Head of caudate nucleus (tissue), 42 donors: ENCODE data around the gene DLGAP4.

Experiments used
- DNase-seq, 42 donors: peaks; one replicate each; pipeline versions ENCODE4 v3.0.0 to v3.0.0-alpha.2; 2020 to 2021; ENCODE audit warnings: mixed read lengths in 7 of 42
- intact Hi-C: fragments of 100-400 bp; cut with DNase I; formaldehyde crosslinking; loops from one replicate; pipeline ENCODE4 v1.15.0; 2022

The DLGAP4 gene, protein sequence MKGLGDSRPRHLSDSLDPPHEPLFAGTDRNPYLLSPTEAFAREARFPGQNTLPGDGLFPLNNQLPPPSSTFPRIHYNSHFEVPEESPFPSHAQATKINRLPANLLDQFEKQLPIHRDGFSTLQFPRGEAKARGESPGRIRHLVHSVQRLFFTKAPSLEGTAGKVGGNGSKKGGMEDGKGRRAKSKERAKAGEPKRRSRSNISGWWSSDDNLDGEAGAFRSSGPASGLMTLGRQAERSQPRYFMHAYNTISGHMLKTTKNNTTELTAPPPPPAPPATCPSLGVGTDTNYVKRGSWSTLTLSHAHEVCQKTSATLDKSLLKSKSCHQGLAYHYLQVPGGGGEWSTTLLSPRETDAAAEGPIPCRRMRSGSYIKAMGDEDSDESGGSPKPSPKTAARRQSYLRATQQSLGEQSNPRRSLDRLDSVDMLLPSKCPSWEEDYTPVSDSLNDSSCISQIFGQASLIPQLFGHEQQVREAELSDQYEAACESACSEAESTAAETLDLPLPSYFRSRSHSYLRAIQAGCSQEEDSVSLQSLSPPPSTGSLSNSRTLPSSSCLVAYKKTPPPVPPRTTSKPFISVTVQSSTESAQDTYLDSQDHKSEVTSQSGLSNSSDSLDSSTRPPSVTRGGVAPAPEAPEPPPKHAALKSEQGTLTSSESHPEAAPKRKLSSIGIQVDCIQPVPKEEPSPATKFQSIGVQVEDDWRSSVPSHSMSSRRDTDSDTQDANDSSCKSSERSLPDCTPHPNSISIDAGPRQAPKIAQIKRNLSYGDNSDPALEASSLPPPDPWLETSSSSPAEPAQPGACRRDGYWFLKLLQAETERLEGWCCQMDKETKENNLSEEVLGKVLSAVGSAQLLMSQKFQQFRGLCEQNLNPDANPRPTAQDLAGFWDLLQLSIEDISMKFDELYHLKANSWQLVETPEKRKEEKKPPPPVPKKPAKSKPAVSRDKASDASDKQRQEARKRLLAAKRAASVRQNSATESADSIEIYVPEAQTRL

GRCh38 chr20:36305602-36306551 is at the start of gene DLGAP4:
DLGAP4 (plus strand) TSS chr20:36306339; CDS start chr20:36431718, 125,379 bp downstream.
- DNase-seq, result peak in 40 of 42 donors; percentile 20 to 85 (median 60)

GRCh38 chr20:36259177-36260061 is 46.7 kb upstream of the DLGAP4 start:
- DNase-seq, result no peak
- intact Hi-C loops, result no loop called here

More at GRCh38 chr20:36305602-36306551, at the start of gene DLGAP4:
- intact Hi-C loops, result no loop called here

GRCh38 chr20:36260316-36260715 is 45.8 kb upstream of the DLGAP4 start:
- intact Hi-C loops, result no loop called here
- no peak for DNase-seq

DNA sequence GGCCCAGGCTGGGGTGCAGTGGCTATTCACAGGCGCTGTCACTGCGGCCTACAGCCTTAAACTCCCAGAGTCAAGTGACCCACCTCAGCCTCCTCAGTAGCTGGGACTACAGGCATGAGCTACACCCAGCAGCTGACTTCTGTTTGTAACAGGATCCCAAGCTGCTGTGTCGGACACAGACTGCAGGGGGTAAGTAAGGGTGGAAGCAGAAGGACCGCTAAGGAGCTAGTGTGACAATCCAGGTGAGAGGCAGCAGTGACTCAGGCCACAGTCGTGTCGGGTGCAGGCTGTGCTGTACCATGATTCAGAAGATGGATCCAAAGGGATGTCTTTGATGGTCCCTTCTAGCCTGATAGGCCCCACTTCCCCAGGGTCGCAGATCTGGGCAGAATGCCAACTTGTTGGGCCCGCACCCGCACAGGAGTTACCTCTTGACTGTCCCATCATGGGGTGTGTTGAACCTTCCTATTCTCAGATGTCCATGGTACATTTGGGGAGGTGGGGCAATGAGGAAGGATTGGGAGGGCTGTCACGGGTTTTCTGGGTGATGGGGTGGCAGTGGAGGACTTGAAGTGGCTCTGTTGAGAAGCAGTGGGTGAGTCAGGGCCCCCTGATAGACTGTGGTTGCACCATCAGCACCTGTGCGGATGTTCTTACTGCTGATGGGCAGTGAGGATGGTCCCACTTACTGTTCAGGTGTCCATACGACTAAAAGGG is 44.6 kb upstream of the DLGAP4 start:
- DNase-seq, result no peak
- intact Hi-C loops, result no loop called here

DNA sequence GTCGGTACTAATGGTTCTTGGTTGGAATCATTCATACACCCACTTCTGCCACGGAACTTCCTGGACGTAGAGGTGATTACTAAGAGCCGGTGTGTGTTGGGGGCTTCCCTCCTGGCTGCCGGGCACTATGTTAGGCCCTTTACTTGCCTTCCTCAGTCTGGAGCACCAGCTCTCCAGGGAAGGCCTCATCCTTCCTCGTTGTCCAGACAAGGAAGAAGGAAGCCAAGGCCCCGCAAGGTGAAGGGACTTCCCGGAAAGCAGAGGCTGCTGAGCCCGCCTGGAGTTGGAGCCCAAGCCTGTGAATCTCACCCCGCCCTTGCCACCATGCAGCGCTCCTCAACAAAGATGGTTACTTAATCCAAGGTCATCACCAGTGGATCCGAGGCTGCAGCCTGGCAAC is 43.7 kb upstream of the DLGAP4 start:
- DNase-seq, result no peak
- intact Hi-C loops, result no loop called here

GRCh38 chr20:36264426-36265246 is 41.5 kb upstream of the DLGAP4 start:
- peak in 1 of 42 donors; percentile 3 for DNase-seq
- intact Hi-C loops, result no loop called here

DNA sequence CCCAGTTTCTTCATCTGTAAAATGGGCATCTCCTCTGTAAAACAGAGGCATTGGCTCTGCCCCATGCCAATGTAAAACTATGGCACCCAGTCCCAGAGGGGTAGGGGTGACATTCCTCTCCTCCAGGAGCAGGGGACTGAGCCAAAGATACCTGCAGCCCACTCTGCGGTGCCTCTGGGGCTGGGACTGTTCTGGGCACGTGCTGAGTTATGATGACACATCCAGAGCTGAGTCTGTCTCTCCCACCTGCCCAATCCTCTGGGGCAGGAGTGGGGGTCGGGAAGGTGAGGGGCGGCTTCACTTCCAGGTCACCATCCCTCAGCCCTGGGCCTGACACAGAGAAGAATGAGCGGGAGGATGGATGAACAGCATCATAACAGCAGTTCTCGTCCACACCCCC is 40.0 kb upstream of the DLGAP4 start:
- intact Hi-C loops, result no loop called here
- peak in 1 of 42 donors; percentile 4 for DNase-seq

GRCh38 chr20:36267605-36268381 is 38.3 kb upstream of the DLGAP4 start:
- intact Hi-C loops, result no loop called here
- peak in 40 of 42 donors; percentile 18 to 91 (median 61) for DNase-seq

GRCh38 chr20:36268440-36269342 is 37.4 kb upstream of the DLGAP4 start:
- DNase-seq, result peak in 35 of 42 donors; percentile 26 to 86 (median 55)
- intact Hi-C loops, result no loop called here

DNA sequence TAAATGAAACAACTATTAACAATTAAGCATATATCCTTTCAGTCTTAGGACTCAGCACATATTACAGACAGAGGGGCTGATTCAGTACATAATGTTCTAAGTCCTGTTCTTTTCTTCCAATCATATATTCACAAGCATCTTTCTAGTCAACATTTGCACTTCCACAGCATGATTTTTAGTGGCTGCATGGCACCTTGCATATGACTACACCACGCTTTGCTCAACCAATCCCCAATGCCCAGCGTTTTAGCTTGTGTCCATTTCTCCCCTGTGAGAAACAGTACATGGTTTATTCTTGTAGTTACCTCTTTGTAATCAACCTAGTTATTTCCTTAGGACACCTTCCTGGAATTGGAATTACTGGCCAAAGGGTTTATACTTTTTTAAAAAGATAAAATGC is 36.6 kb upstream of the DLGAP4 start:
- DNase-seq, result peak in 1 of 42 donors; percentile 22
- intact Hi-C loops, result no loop called here

- DNase-seq, result peak in 1 of 42 donors; percentile 35
These were observed 35.1 kb upstream of the DLGAP4 start for GRCh38 chr20:36270744-36271638.

GRCh38 chr20:36271639-36272546 is 34.2 kb upstream of the DLGAP4 start:
- intact Hi-C loops, result no loop called here
- DNase-seq, result peak in 1 of 42 donors; percentile 35

More at GRCh38 chr20:36270744-36271638, 35.1 kb upstream of the DLGAP4 start:
- intact Hi-C loops, result no loop called here
